Measurements from ENCODE around the gene FAM81A.

DNA sequence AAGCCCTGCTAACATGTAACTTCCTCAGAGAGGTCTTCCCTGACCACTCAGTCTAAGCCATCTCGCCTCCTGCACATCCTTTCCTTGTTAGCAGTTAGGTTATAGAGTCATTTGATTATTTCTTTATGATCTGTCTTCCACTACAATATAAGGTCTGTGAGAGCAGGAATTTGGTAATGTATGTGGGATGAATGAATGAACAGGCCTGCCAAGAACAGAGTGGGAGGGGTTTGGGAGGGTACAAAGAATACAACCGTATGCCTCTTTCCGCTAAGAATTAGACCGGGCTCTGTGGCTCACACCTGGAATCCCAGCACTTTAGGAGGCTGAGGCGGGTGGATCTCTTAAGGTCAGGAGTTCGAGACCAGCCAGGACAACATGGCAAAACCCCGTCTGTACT lies 32.9 kb upstream of the FAM81A start:
- TF ChIP-seq, protein P1, sequence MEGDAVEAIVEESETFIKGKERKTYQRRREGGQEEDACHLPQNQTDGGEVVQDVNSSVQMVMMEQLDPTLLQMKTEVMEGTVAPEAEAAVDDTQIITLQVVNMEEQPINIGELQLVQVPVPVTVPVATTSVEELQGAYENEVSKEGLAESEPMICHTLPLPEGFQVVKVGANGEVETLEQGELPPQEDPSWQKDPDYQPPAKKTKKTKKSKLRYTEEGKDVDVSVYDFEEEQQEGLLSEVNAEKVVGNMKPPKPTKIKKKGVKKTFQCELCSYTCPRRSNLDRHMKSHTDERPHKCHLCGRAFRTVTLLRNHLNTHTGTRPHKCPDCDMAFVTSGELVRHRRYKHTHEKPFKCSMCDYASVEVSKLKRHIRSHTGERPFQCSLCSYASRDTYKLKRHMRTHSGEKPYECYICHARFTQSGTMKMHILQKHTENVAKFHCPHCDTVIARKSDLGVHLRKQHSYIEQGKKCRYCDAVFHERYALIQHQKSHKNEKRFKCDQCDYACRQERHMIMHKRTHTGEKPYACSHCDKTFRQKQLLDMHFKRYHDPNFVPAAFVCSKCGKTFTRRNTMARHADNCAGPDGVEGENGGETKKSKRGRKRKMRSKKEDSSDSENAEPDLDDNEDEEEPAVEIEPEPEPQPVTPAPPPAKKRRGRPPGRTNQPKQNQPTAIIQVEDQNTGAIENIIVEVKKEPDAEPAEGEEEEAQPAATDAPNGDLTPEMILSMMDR (IDR thresholded peaks at IDR 0.05): no peak
- no peak for TF ChIP-seq POLR2A (IDR thresholded peaks at IDR 0.05)
